Central memory CD4-positive, alpha-beta T cell (primary cell): ENCODE measurements around the gene TRUB2.

Experiments
- DNase-seq: peaks from one replicate; pipeline ENCODE4 v3.0.0; 2022
- total RNA-seq, 3 experiments: gene quantifications; one replicate each; lab custom pipeline; 2026; lab: John Stamatoyannopoulos, UW

Gene TRUB2
- 18.9 to 98.6 (median 31.1) reads per million in 3 experiments for total RNA-seq

- DNase-seq, result peak; percentile 93
These were observed at the start of gene TRUB2, which contains the start of gene COQ4 for GRCh38 chr9:128322404-128323211. TRUB2 (minus strand) TSS chr9:128322447; CDS start chr9:128322408, 39 bp downstream. COQ4 (plus strand) TSS chr9:128322839; CDS start chr9:128322859, 20 bp downstream.

- no peak for DNase-seq
These were observed 49.4 kb upstream of the TRUB2 start for GRCh38 chr9:128371630-128372117.

GRCh38 chr9:128370752-128371629, 48.7 kb upstream of the TRUB2 start, which contains the start of gene URM1:
URM1 (plus strand) TSS chr9:128371374; CDS start chr9:128371381, 7 bp downstream.
- DNase-seq, result peak; percentile 96

GRCh38 chr9:128370367-128370751, 48.1 kb upstream of the TRUB2 start:
- no peak for DNase-seq

GRCh38 chr9:128369024-128369706, 46.9 kb upstream of the TRUB2 start:
- no peak for DNase-seq

- no peak for DNase-seq
These were observed 43.3 kb upstream of the TRUB2 start for GRCh38 chr9:128365525-128365924.

GRCh38 chr9:128362774-128363173, 40.5 kb upstream of the TRUB2 start:
- no peak for DNase-seq

GRCh38 chr9:128361986-128362646, 39.9 kb upstream of the TRUB2 start:
- peak; percentile 59 for DNase-seq

GRCh38 chr9:128361296-128361985, 39.2 kb upstream of the TRUB2 start:
- no peak for DNase-seq

GRCh38 chr9:128360826-128361225, 38.6 kb upstream of the TRUB2 start:
- DNase-seq, result no peak

- DNase-seq, result no peak
These were observed 36.6 kb upstream of the TRUB2 start for GRCh38 chr9:128358861-128359260.

GRCh38 chr9:128358090-128358489, 35.8 kb upstream of the TRUB2 start:
- DNase-seq, result no peak

GRCh38 chr9:128355451-128355850, 33.2 kb upstream of the TRUB2 start:
- no peak for DNase-seq

- no peak for DNase-seq
These were observed 27.5 kb upstream of the TRUB2 start for GRCh38 chr9:128349772-128350171.

- no peak for DNase-seq
These were observed 26.9 kb upstream of the TRUB2 start for GRCh38 chr9:128349125-128349524.

- DNase-seq, result no peak
These were observed 22.8 kb upstream of the TRUB2 start for GRCh38 chr9:128344931-128345605.

- no peak for DNase-seq
These were observed 21.6 kb upstream of the TRUB2 start for GRCh38 chr9:128343855-128344254.

GRCh38 chr9:128342971-128343680, 20.9 kb upstream of the TRUB2 start:
- no peak for DNase-seq

- peak; percentile 65 for DNase-seq
These were observed 19.2 kb upstream of the TRUB2 start for GRCh38 chr9:128341435-128341849.
